HG03135 (cell line): ENCODE measurements around the gene ADRA2B.
A peak's percentile ranks its signal among the peaks of the same experiment; 100 is the strongest.
"Not testable (repeated sequence)": the region's sequence is repeated elsewhere in the genome, so short reads cannot be mapped to it uniquely, and the experiment has no call there.

ENCODE experiments used
- ATAC-seq: cut with Tn5 transposase; IDR thresholded peaks from one replicate; pipeline ENCODE4 v1.9.1; 2021; ENCODE audit warnings: mild to moderate bottlenecking, moderate library complexity; ENCODE audit not compliant: unreplicated experiment

The ADRA2B gene

GRCh38 chr2:96150791-96151594 is 34.6 kb upstream of the ADRA2B start:
- ATAC-seq: no peak

DNA sequence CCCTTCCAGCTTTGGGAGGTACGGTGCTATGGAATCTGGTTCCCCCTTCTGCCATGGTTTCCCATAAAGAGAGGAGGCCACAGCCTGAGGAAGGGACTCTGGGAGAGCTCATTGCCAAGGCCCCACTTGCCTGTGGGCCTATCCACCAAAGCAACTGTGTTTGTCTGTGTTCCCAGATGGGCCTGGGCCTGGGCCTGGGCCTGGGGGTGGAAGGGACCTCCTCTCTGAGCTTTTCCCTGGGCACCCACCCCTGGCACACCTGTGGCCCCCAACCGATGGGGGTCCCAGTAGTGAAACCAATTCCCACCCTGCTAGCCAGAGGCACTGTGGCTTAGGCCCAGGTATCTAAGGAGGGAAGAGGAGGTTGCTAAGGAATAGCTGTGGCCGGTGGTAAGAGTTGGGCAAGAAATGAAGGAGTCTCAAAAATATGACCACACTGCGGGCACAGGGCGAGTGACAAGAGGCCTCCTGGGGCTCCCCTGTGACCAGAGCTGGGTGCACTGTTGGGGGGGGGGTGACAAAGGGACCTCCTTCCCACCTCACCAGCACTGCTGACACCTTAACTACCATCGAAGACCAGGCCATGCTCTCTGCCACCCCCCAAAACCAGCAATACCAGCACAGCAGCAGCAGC is 33.8 kb upstream of the ADRA2B start:
- ATAC-seq: no peak

- peak; percentile 47 for ATAC-seq
These were observed 32.2 kb upstream of the ADRA2B start for GRCh38 chr2:96148410-96149217.

DNA sequence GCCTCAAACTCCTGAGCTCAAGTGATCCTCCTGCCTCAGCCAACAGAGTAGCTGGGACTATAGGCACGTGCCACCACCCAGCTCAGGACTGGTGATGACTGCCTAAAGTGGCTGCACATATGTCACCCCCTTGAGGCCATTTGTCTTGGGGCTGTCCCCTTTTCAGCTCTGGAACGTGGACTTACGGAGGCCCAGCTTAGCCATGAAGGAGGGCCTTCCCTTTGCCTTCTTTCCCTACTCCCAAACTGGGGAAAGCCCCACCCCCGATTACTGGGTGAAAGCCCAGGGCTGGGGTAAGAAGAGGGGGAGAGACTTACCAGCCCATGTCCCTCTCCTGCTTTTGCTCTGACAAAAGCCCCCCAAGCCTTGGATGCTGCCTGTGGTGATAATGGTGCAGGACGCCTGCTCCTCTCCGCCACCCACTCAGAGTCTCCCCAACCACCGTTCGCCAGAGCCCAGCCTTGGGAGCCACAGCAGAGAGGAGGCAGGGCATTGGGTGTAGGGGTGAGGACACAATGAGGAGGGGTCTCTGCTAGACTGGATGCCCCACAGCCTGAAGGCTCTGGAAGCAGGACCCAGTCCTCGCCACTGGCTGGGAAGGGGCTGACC is 31.3 kb upstream of the ADRA2B start:
- no peak for ATAC-seq

DNA sequence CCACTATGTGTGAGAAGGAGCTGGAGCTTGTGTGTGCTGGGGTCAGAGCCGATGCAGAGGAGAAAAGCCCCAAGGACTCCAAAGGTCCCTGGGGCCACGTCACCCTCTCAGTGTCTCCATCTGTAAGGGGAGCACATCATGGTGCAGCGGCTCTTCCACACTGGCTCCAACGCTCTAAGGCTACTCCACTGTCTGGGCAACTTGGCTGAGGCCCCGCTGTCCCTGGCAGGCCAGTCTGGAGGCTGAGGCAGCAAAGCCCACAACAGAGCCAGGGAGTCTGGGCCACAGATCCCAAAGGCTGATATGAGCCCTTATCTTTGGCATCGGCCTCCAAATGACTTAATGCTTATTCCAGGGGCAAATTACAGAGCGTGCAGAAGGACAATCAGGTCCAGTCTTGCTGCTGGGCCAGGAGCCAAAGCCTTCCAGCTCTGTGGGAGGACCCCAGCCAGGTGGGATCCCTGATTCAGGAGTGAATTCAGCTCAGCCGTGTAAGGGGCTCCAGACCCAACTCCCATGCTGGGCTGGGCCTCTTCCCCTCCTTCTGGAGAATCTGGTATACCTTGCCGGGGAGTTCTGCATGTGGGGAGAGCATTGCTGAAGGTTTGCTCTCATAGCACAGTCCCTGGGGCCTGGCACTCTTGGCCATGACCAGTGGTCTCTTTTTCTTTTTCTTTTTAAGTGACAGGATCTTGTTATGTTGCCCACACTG is 30.7 kb upstream of the ADRA2B start:
- ATAC-seq: no peak

DNA sequence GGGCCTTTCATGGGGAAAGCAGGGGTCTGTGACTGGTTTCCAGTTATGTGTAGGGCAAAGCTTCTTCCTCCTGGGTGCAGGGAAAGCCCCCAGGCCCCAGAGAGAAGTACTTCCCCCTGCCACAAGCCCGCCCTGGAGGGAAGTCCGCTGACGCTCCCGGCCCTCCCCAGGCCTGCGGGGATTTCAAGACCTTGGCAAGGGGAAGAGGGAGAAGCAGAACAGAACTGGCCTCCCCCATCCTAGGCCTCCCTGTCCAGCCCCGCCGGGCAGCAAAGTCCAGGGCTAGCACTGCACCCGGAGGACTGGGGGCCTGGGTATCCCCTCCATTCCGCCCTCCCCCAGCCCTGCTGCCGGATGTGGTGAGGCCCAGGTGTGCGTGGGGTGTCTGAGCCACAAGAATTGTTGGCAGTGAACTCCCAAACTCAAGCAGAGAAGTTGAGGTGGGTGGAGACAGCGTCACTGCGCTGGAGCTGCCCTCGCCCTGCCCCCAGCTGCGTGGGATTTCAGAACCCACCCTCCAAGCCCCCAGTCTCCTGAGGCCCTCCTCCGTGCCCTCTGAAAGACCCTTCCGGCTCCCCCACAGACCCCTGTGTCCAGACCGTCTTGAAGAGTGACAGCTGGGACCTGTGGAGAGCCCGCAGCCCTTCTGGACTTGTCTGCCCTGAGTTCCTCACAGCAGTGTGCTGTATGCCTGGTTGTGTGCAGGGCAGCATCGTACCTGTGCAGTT is 29.9 kb upstream of the ADRA2B start:
- peak; percentile 27 for ATAC-seq

DNA sequence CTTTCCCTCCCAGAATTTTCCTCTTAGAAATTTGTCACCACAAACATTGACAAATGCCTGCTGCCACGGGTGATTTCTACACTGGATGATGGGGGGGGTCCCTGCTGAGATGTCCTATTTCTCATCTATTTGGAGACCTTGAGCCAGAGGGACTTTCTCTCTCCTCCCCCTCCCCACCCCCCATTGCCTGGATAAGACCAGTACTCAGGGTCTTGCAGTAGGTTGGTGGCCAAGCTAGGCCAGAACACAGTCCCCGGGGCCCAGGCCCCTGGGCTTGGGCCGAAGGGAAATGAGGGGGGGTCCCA is 29.4 kb upstream of the ADRA2B start:
- no peak for ATAC-seq

- peak; percentile 46 for ATAC-seq
These were observed 28.9 kb upstream of the ADRA2B start, which contains the start of gene DUSP2 for GRCh38 chr2:96145036-96145847. Gene DUSP2, minus strand, starts transcription at chr2:96145440. Its CDS starts 86 bp downstream, at chr2:96145354.

GRCh38 chr2:96144481-96145035 is 28.2 kb upstream of the ADRA2B start:
- ATAC-seq: peak; percentile 0

GRCh38 chr2:96143848-96144480 is 27.6 kb upstream of the ADRA2B start:
- no peak for ATAC-seq

GRCh38 chr2:96143231-96143847 is 27.0 kb upstream of the ADRA2B start:
- no peak for ATAC-seq

- no peak for ATAC-seq
These were observed 26.1 kb upstream of the ADRA2B start for GRCh38 chr2:96142217-96143113.

- ATAC-seq: not testable (repeated sequence)
These were observed 25.2 kb upstream of the ADRA2B start for GRCh38 chr2:96141624-96141967.

GRCh38 chr2:96140941-96141623 is 24.7 kb upstream of the ADRA2B start:
- no peak for ATAC-seq

DNA sequence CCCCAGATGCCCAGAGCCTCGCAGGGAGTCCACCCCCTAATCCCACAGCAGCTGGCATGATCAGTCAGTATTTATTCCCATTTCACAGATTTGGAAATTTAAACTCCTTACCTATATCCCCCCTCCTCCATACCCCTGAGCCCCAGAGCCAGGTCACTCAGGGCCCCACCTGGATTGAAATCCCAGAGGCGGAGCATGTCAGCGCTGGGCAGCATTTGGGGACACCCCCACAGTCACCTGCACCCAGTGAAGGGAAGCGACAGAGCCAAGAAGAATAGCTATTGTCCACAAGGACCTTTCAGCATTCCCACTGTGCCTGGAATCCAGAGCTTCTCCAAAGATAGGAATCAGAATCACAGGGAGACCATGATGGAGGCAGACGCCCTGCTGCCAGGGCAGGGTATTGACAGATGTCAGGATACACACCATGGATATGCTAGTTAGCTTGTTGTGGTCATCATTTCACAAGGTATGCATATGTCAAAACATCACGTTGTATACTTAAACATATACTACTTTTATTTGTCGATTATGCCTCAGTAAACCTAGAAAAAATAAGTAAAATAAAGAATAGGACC is 22.9 kb upstream of the ADRA2B start:
- ATAC-seq: no peak
